DOHH2 (cell line): ENCODE data around the gene NEK7.

Experiments
- H3F3A ChIP-seq: fragments of 200-600 bp; sonication (generic), shearing (Covaris generic); 2 replicates; pipeline ENCODE4 v1.6.0; 2016; ENCODE audit warnings: antibody characterized with exemption, mild to moderate bottlenecking; ENCODE audit not compliant: control insufficient read depth, insufficient read depth
- H3K27ac ChIP-seq: fragments of 200-600 bp; sonication (generic); 2 replicates; pipeline ENCODE4 v1.5.1; 2014; ENCODE audit warnings: low read depth, mild to moderate bottlenecking, low read length, moderate library complexity
- H3K27me3 ChIP-seq: fragments of 200-600 bp; sonication (generic); 2 replicates; pipeline ENCODE4 v1.6.1; 2014; ENCODE audit warnings: mild to moderate bottlenecking, low read length, mixed read lengths; ENCODE audit not compliant: control insufficient read depth
- H3K36me3 ChIP-seq: fragments of 200-600 bp; sonication (generic); 2 replicates; pipeline ENCODE4 v1.6.1; 2014; ENCODE audit warnings: mild to moderate bottlenecking, low read length, moderate library complexity, mixed read lengths; ENCODE audit not compliant: control insufficient read depth
- H3K4me1 ChIP-seq: fragments of 200-600 bp; sonication (generic); 2 replicates; pipeline ENCODE4 v1.6.1; 2014; ENCODE audit warnings: mild to moderate bottlenecking, low read length, mixed read lengths; ENCODE audit not compliant: control insufficient read depth
- H3K4me2 ChIP-seq: fragments of 200-600 bp; sonication (generic); 2 replicates; pipeline ENCODE4 v1.6.0; 2014; ENCODE audit warnings: mild to moderate bottlenecking, low read length, moderate library complexity
- H3K4me3 ChIP-seq: fragments of 200-600 bp; sonication (generic); 2 replicates; pipeline ENCODE4 v1.5.1; 2014; ENCODE audit warnings: mild to moderate bottlenecking, low read length, mixed read lengths
- H3K79me2 ChIP-seq: fragments of 200-600 bp; sonication (generic); 2 replicates; pipeline ENCODE4 v1.6.1; 2014; ENCODE audit warnings: mild to moderate bottlenecking, low read length, mixed read lengths; ENCODE audit not compliant: control insufficient read depth
- H3K9me2 ChIP-seq: fragments of 200-600 bp; sonication (generic); replicated peaks from 2 replicates; pipeline ENCODE4 v1.6.1; 2014; ENCODE audit warnings: mild to moderate bottlenecking, low read length, mixed read lengths; ENCODE audit not compliant: control insufficient read depth
- H3K9me3 ChIP-seq: fragments of 200-600 bp; sonication (generic); 2 replicates; pipeline ENCODE4 v1.6.1; 2014; ENCODE audit warnings: antibody characterized with exemption, low read length, mixed read lengths; ENCODE audit not compliant: control insufficient read depth, insufficient read depth
- H4K20me1 ChIP-seq: fragments of 200-600 bp; sonication (generic); 2 replicates; pipeline ENCODE4 v1.6.0; 2014; ENCODE audit warnings: low read depth, mild to moderate bottlenecking, antibody characterized with exemption, low read length, moderate library complexity; ENCODE audit not compliant: control insufficient read depth, insufficient read depth
- EZH2phosphoT487 ChIP-seq: fragments of 200-600 bp; sonication (generic); IDR thresholded peaks from 2 replicates; pipeline ENCODE4 v1.6.1; 2017; ENCODE audit warnings: borderline replicate concordance, mild to moderate bottlenecking, antibody characterized with exemption, low read length, moderate library complexity, mixed read lengths
- TF ChIP-seq, protein P1 (sequence below): fragments of 200-600 bp; sonication (generic); IDR thresholded peaks from one replicate; pipeline ENCODE4 v1.5.1; 2014; ENCODE audit warnings: antibody characterized with exemption, mild to moderate bottlenecking, low read depth, low read length; ENCODE audit not compliant: poor library complexity, severe bottlenecking

The NEK7 gene

DNA sequence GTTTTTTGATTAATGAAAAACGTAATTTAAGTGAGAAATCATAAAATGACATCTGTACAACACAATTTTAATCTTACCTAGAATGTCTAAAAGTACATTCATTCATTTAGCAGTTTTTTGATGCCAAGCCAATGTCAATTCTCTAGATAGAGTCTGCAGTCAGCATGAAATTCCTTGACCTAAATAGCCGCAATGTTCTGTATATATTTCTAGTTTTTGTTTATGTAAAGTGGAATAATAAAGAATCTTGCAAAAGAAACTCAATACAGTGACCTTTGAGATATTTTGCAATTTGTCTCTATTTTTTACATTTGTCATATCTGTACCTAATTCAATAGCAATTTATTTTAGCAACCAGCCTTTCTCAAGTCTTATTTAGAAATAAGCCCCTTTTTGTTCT lies 207.7 kb downstream of the NEK7 start:
- no peaks in the 10 kb centered on the region for H3K27me3 ChIP-seq
- H3K4me3 ChIP-seq = no peak overlapping the region
- H3K79me2 ChIP-seq = no peaks in the 10 kb centered on the region
- H3K4me1 ChIP-seq = no peaks in the 10 kb centered on the region
- no peak overlapping the region for H3K27ac ChIP-seq
- no peaks in the 10 kb centered on the region for H3F3A ChIP-seq
- H3K9me2 ChIP-seq = no peaks in the 10 kb centered on the region
- TF ChIP-seq, protein P1, sequence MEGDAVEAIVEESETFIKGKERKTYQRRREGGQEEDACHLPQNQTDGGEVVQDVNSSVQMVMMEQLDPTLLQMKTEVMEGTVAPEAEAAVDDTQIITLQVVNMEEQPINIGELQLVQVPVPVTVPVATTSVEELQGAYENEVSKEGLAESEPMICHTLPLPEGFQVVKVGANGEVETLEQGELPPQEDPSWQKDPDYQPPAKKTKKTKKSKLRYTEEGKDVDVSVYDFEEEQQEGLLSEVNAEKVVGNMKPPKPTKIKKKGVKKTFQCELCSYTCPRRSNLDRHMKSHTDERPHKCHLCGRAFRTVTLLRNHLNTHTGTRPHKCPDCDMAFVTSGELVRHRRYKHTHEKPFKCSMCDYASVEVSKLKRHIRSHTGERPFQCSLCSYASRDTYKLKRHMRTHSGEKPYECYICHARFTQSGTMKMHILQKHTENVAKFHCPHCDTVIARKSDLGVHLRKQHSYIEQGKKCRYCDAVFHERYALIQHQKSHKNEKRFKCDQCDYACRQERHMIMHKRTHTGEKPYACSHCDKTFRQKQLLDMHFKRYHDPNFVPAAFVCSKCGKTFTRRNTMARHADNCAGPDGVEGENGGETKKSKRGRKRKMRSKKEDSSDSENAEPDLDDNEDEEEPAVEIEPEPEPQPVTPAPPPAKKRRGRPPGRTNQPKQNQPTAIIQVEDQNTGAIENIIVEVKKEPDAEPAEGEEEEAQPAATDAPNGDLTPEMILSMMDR = no peak
- no peak for TF ChIP-seq EZH2phosphoT487
- no peak overlapping the region for H3K4me2 ChIP-seq
- H4K20me1 ChIP-seq = no peaks in the 10 kb centered on the region
- no peaks in the 10 kb centered on the region for H3K36me3 ChIP-seq
- no peaks in the 10 kb centered on the region for H3K9me3 ChIP-seq

DNA sequence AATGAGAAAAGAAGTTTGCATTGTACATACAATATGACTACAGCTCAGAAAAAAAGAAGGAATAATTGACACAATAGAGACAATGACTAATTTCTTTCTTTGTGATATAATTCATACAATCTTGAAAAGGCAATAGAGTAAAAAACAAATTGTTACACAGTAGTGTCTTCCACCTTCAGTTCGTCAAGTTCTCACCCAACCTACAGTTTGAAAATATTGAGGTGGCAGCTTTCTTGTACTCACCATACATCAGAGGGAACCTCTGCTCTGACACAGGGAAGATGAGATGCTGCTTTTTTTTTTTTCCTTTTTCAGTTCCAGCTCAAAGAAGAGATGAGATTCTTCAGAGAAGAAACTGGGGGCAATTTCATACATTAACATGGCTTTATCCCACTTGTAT lies 210.5 kb downstream of the NEK7 start:
- H3K9me3 ChIP-seq = no peaks in the 10 kb centered on the region
- H3K27ac ChIP-seq = no peak overlapping the region
- H3K4me3 ChIP-seq = no peak overlapping the region
- H3K27me3 ChIP-seq = no peaks in the 10 kb centered on the region
- TF ChIP-seq, protein P1 = no peak
- TF ChIP-seq EZH2phosphoT487 = no peak
- no peaks in the 10 kb centered on the region for H4K20me1 ChIP-seq
- H3K4me1 ChIP-seq = no peaks in the 10 kb centered on the region
- H3K9me2 ChIP-seq = no peaks in the 10 kb centered on the region
- no peaks in the 10 kb centered on the region for H3K79me2 ChIP-seq
- H3K36me3 ChIP-seq = no peaks in the 10 kb centered on the region
- no peaks in the 10 kb centered on the region for H3F3A ChIP-seq
- H3K4me2 ChIP-seq = no peak overlapping the region

DNA sequence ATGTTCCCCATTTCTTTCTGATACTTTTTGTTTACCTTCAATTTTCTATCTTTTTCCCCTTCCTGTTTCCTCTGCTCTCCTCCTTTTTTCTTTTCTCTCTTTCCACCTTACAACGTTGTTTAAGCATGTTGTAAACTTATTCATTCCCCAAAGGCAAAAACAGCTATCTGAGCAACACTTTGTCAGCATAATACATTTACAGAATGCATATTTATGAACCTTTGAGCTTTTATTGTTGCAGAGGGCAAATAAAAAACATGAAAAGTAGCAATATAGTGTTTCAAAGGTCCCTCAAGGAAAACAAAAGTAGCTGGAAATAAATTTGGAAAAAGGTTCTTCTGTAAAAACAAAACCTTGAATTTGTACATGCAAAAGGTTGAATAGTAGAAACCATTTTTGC lies 214.2 kb downstream of the NEK7 start:
- no peaks in the 10 kb centered on the region for H3K4me1 ChIP-seq
- no peaks in the 10 kb centered on the region for H3K27me3 ChIP-seq
- no peak overlapping the region for H3K27ac ChIP-seq
- H3K9me3 ChIP-seq = no peaks in the 10 kb centered on the region
- H4K20me1 ChIP-seq = no peaks in the 10 kb centered on the region
- no peaks in the 10 kb centered on the region for H3K79me2 ChIP-seq
- no peak overlapping the region for H3K4me3 ChIP-seq
- H3K4me2 ChIP-seq = no peak overlapping the region
- no peak for TF ChIP-seq EZH2phosphoT487
- TF ChIP-seq, protein P1 = no peak
- H3K36me3 ChIP-seq = no peaks in the 10 kb centered on the region
- H3F3A ChIP-seq = no peaks in the 10 kb centered on the region
- no peaks in the 10 kb centered on the region for H3K9me2 ChIP-seq
